Measurements from ENCODE around the gene SS18L1. TPM values are rescaled to one million over a fixed set of nuclear protein-coding genes. Genes with fewer than 3 reads are reported as not detected.

Gene SS18L1
- total RNA-seq, 5 donors from 2014 or later (not counting 1 experiment from before 2014, with no cell fraction given) = 14.6 to 23.6 (median 19.4) TPM

GRCh38 chr20:62230696-62231095 lies 87.1 kb downstream of the SS18L1 start:
- no peak for ATAC-seq (replicated peaks in 1 of 4)
- POLR2A ChIA-PET = no interaction called here
- WGBS (ENCODE audit: insufficient coverage) = 90% methylated on average over 8 of the region's 10 CpGs

GRCh38 chr20:62231292-62231691 lies 87.7 kb downstream of the SS18L1 start:
- H3K9me3 Mint-ChIP-seq = no peaks in the 10 kb centered on the region
- no peak overlapping the region for H3K4me3 Mint-ChIP-seq
- no peak for ATAC-seq (replicated peaks in 1 of 4)
- H3K4me1 ChIP-seq (ENCODE audit: control insufficient read depth in 1 of 2, extremely low read depth in 1 of 2, insufficient read depth in 2 of 2, low read length in 2 of 2) = no peaks in the 10 kb centered on the region
- H3K27me3 ChIP-seq (replicated peaks in 1 of 2; ENCODE audit: control insufficient read depth in 2 of 2, extremely low read depth in 1 of 2, insufficient read depth in 2 of 2, low read length in 1 of 2) = peaks cover 0 to 79% of the 10 kb centered on the region in 2 experiments
- H3K4me1 Mint-ChIP-seq = no peaks in the 10 kb centered on the region
- no peak overlapping the region for H3K27ac ChIP-seq (ENCODE audit: low read length)
- ChIA-PET POLR2A (no interaction called here), CTCF (no interaction called here)
- H3K27ac Mint-ChIP-seq = no peak overlapping the region
- H3K4me3 ChIP-seq (ENCODE audit: control insufficient read depth in 1 of 2, extremely low read depth in 1 of 2, low read length in 1 of 2) = no peak overlapping the region
- H3K9me3 ChIP-seq = no peaks in the 10 kb centered on the region
- H3K36me3 Mint-ChIP-seq = no peaks in the 10 kb centered on the region
- WGBS (ENCODE audit: insufficient coverage) = 72% methylated on average over 6 of the region's 6 CpGs
- H3K36me3 ChIP-seq (ENCODE audit: control insufficient read depth in 2 of 2, extremely low read depth in 1 of 2, insufficient read depth in 1 of 2, low read length in 1 of 2) = no peaks in the 10 kb centered on the region
- peaks cover 7 to 16% of the 10 kb centered on the region in 2 donors for H3K27me3 Mint-ChIP-seq
- no peak for DNase-seq

More at GRCh38 chr20:62230696-62231095, 87.1 kb downstream of the SS18L1 start:
- Histone ChIP-seq H3K36me3 (ENCODE audit: control insufficient read depth in 2 of 2, extremely low read depth in 1 of 2, insufficient read depth in 1 of 2, low read length in 1 of 2) (no peaks in the 10 kb centered on the region), H3K9me3 (no peaks in the 10 kb centered on the region), H3K4me1 (ENCODE audit: control insufficient read depth in 1 of 2, extremely low read depth in 1 of 2, insufficient read depth in 2 of 2, low read length in 2 of 2) (no peaks in the 10 kb centered on the region), H3K27ac (ENCODE audit: low read length) (no peak overlapping the region), H3K4me3 (ENCODE audit: control insufficient read depth in 1 of 2, extremely low read depth in 1 of 2, low read length in 1 of 2) (no peak overlapping the region), H3K27me3 (replicated peaks in 1 of 2; ENCODE audit: control insufficient read depth in 2 of 2, extremely low read depth in 1 of 2, insufficient read depth in 2 of 2, low read length in 1 of 2) (peaks cover 0 to 80% of the 10 kb centered on the region in 2 experiments)
- no peak overlapping the region for H3K27ac Mint-ChIP-seq
- CTCF ChIA-PET = no interaction called here
- no peaks in the 10 kb centered on the region for H3K36me3 Mint-ChIP-seq
- H3K4me1 Mint-ChIP-seq = no peaks in the 10 kb centered on the region
- H3K27me3 Mint-ChIP-seq = peaks cover 7 to 20% of the 10 kb centered on the region in 2 donors
- no peak overlapping the region for H3K4me3 Mint-ChIP-seq
- no peaks in the 10 kb centered on the region for H3K9me3 Mint-ChIP-seq
- no peak for DNase-seq

Other genes starting within 250 kb of the SS18L1 start
- 10 to 100 TPM; 21.7 to 39.5 (median 35.2) TPM for gene TAF4, start 77.9 kb upstream of the SS18L1 start, total RNA-seq
- 10 to 100 TPM; 40.5 to 55.5 (median 54.4) TPM for gene LSM14B, start 21.3 kb upstream of the SS18L1 start, total RNA-seq
- 100 to 1,000 TPM; 136 to 233 (median 208) TPM for gene PSMA7, start 375 bp upstream of the SS18L1 start, total RNA-seq
- gene MTG2, start 39.3 kb downstream of the SS18L1 start, total RNA-seq = 10 to 100 TPM; 21.1 to 51.9 (median 44.1) TPM
- gene HRH3, start 76.5 kb downstream of the SS18L1 start, total RNA-seq = not detected
- 10 to 100 TPM; 57.0 to 70.1 (median 63.0) TPM for gene OSBPL2, start 94.8 kb downstream of the SS18L1 start, total RNA-seq
- 10 to 100 TPM; 44.7 to 80.3 (median 72.9) TPM for gene ADRM1, start 159.2 kb downstream of the SS18L1 start, total RNA-seq
- 1 to 10 TPM in 3 of 5 donors, under 1 TPM in 2; 0.48 to 4.3 (median 3.0) TPM for gene LAMA5, start 223.5 kb downstream of the SS18L1 start, total RNA-seq
- gene RPS21, start 243.3 kb downstream of the SS18L1 start, total RNA-seq = 1,000 to 10,000 TPM; 2,807 to 3,290 (median 3,085) TPM

All from T-cell (primary cell).